BE2C (cell line): ENCODE results near the gene GASK1B.

Experiments used
- DNase-seq: peaks from one replicate; pipeline ENCODE4 v3.0.0-alpha.2; 2020
- H3K27me3 ChIP-seq: fragments of 250-450 bp; sonication (Bioruptor Pico); 2 replicates; pipeline ENCODE4 v1.5.1; 2020; ENCODE audit warnings: mild to moderate bottlenecking
- H3K36me3 ChIP-seq: fragments of 250-450 bp; sonication (Bioruptor Pico); 2 replicates; pipeline ENCODE4 v1.5.1; 2020; ENCODE audit warnings: mild to moderate bottlenecking
- H3K4me1 ChIP-seq: fragments of 250-450 bp; sonication (Bioruptor Pico); 2 replicates; pipeline ENCODE4 v1.5.1; 2020
- H3K4me3 ChIP-seq: 2 replicates; pipeline ENCODE4 v1.5.1; 2011; ENCODE audit warnings: low read depth, low read length
- H3K9me3 ChIP-seq: fragments of 250-450 bp; sonication (Bioruptor Pico); 2 replicates; pipeline ENCODE4 v1.5.1; 2020
- CTCF ChIP-seq: IDR thresholded peaks from 2 replicates; pipeline ENCODE4 v1.5.1; 2012; ENCODE audit warnings: mild to moderate bottlenecking, low read depth, low read length

GASK1B gene

GRCh38 chr4:158168606-158169005 lies 4.2 kb downstream of the GASK1B start:
- Histone ChIP-seq H3K27me3 (no peaks in the 10 kb centered on the region), H3K9me3 (no peaks in the 10 kb centered on the region), H3K36me3 (no peaks in the 10 kb centered on the region), H3K4me1 (peaks cover 4% of the 10 kb centered on the region; the same call in 1 of the 2 replicates), H3K4me3 (no peak overlapping the region)
- no peak for DNase-seq
- no peak for TF ChIP-seq CTCF

- Histone ChIP-seq H3K36me3 (no peaks in the 10 kb centered on the region), H3K27me3 (no peaks in the 10 kb centered on the region), H3K4me3 (no peak overlapping the region), H3K9me3 (no peaks in the 10 kb centered on the region), H3K4me1 (no peaks in the 10 kb centered on the region; the same call in 1 of the 2 replicates)
- no peak for DNase-seq
- no peak for TF ChIP-seq CTCF
These were observed 6.1 kb downstream of the GASK1B start for GRCh38 chr4:158166701-158167100.

- DNase-seq, result no peak
- no peaks in the 10 kb centered on the region for H3K36me3 ChIP-seq
- no peaks in the 10 kb centered on the region; the same call in 1 of the 2 replicates for H3K4me1 ChIP-seq
- no peaks in the 10 kb centered on the region for H3K27me3 ChIP-seq
- TF ChIP-seq CTCF, result no peak
- H3K4me3 ChIP-seq, result no peak overlapping the region
- H3K9me3 ChIP-seq, result no peaks in the 10 kb centered on the region
These were observed 8.0 kb downstream of the GASK1B start for GRCh38 chr4:158164768-158165213.

GRCh38 chr4:158163941-158164767 lies 8.7 kb downstream of the GASK1B start:
- no peaks in the 10 kb centered on the region for H3K4me1 ChIP-seq
- DNase-seq, result no peak
- H3K27me3 ChIP-seq, result no peaks in the 10 kb centered on the region
- H3K9me3 ChIP-seq, result no peaks in the 10 kb centered on the region
- no peaks in the 10 kb centered on the region for H3K36me3 ChIP-seq
- H3K4me3 ChIP-seq, result no peak overlapping the region
- TF ChIP-seq CTCF, result no peak

- Histone ChIP-seq H3K4me1 (no peaks in the 10 kb centered on the region), H3K9me3 (no peaks in the 10 kb centered on the region)
- TF ChIP-seq CTCF, result no peak
These were observed 10.2 kb downstream of the GASK1B start for GRCh38 chr4:158162631-158163030.

GRCh38 chr4:158161551-158162354 lies 11.1 kb downstream of the GASK1B start:
- TF ChIP-seq CTCF, result no peak
- H3K36me3 ChIP-seq, result no peaks in the 10 kb centered on the region
- no peaks in the 10 kb centered on the region for H3K4me1 ChIP-seq
- DNase-seq, result no peak
- H3K9me3 ChIP-seq, result no peaks in the 10 kb centered on the region
- H3K4me3 ChIP-seq, result no peak overlapping the region
- H3K27me3 ChIP-seq, result no peaks in the 10 kb centered on the region

More at GRCh38 chr4:158162631-158163030, 10.2 kb downstream of the GASK1B start:
- no peaks in the 10 kb centered on the region for H3K36me3 ChIP-seq
- no peak overlapping the region for H3K4me3 ChIP-seq
- no peak for DNase-seq
- H3K27me3 ChIP-seq, result no peaks in the 10 kb centered on the region
